GM15510 (cell line): ENCODE data around the gene DHRS3.

Experiments used
- POLR2A ChIP-seq: IDR thresholded peaks from 3 replicates; pipeline ENCODE4 v1.6.1; 2011; ENCODE audit warnings: borderline replicate concordance; ENCODE audit not compliant: insufficient read length; ENCODE audit errors: extremely low read depth

The DHRS3 gene

DNA sequence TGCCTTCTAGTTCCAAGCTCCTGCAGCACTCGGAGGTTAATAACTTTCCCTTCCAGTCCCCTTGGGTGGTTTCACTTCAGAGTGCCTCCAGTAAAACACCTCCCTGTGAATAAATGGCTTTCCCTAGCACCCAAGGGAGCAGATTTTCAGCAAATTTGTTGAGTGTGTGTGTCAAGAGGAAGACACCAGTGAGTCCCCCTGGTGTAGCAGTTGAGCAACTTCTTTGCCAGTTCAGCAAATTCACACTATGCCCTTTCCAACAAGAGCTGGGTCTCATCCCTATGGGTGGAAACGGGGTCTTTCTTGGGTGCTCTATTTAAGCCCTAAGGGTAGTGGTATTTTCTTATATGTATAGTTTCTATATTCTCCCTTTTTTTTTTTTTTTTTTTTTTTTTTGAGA, 25.1 kb upstream of the DHRS3 start:
- TF ChIP-seq POLR2A: no peak

DNA sequence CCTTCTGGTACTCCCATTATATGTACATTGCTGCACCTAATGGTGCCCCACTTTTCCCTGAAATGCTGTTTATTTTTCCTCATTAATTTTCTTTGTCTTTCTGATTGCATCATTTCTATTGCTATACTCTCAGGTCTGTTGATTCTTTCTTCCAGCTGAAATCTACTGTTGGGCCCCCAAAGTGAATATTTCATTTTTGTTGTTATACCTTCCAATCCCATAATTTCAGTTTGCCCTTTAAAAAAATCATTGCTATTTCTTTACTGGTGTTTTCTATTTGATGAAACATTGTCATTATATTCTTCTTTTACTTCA, 22.9 kb upstream of the DHRS3 start:
- TF ChIP-seq POLR2A: no peak

DNA sequence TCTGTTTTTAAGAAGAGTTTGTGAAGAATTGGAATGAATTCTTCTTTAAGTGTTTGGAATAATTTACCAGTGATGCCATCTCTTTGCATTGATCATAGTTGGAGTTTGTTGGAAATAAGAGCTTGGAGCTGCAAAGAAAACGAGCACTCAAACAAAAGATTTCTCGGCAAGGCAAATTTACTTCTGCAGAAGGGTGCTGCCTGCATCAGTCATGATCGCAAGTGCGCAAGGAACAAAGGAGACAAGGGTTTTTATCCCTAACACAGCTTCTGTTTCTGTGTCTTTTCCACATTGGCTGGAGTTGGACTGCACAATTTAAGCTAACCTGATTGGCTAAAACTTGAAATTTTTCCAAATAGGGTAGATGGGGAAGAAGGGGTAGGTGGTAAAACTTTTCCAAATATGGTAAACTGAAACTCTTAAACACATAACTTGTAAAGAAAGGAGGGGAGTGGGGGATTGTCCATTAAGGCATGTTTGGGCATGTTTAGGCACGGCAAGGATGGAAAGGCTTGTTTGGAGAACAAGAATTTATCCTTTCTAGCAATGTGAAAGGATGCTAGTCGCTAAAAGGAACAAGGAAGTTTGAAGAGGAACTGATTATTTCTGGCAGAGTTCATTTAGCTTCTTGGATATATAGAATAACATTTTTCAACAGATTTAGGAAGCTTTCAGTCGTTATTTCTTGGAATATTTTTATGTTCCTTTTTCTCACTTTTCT, 22.4 kb upstream of the DHRS3 start:
- TF ChIP-seq POLR2A: no peak

DNA sequence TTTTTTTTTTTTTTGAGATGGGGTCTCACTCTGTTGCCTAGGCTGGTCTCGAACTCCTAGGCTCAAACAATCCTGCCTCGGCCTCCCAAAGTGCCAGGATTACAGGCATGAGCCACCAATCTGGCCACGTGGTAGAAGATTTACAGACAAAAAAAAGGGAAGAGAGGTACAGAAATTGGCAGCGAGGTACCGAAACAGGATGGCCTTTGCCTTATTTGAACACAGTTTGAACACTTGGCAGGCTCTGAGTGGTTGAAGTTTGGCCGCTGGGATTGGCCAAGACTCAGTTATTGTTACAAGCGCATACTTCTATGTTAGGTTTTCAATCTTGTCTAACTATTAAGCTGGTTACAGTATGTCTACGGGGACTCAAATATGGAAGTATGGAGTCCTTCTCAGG, 19.7 kb upstream of the DHRS3 start:
- no peak for TF ChIP-seq POLR2A

DNA sequence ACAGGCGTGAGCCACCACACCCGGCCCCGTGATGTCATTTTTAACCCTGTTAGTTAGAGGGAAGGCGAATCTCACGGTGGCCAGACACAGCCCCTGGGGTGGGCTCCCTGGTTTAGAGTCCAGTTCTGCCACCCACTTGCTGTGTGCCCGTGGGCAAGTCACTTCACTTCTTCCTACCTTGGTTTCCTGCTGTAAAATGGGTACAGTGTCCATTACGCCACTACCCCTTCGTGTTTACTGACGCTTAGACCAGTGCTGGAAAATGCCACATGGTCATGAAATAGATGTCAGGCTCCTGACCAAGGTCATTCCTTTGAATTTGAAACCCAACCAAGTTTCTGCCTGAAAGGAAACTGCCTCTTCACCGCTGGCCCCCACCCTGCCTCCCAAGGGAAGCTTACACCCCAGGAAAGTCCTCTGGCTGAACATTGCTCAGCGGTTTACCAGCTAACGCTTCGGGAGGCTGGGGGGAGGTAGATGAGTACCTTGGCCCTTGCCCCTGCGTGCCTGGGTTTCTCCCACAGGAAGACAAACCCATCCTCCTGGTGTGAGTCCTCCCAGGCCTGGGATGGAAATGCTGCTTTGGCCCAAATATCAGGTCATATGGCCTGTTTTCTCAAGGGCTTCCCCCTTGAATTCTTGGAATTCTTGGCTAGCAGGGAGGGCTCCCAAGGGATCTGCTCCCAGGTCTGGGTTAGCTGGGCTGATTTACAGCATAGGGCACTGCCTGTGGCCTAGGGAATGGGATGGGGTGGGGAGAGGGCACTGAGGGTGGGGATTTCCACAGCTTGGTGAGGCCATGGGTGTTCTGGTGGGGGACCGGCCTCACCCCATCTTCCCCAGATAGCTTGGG, 18.3 kb upstream of the DHRS3 start:
- no peak for TF ChIP-seq POLR2A

DNA sequence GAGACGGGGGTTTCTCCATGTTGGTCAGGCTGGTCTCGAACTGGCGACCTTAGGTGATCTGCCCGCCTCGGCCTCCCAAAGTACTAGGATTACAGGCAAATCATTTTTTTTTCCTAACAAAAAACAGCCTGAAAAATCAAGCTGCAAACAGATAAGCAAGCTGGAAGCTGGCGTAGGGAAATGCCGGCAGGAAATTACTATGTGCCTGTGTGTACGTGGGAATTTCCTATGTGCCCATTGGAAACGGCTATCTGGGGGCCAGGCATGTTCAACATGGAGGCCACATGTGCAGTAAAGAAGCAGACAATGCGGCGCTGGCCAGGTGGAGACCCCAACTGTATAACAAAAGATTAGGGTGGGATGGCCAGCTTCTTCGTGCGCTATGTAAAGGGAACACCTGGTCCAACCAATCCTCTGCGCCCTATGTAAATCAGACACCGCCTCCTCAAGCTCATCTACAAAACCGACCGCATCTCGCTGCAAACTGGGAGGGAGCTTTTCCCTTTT, 16.7 kb upstream of the DHRS3 start:
- no peak for TF ChIP-seq POLR2A

DNA sequence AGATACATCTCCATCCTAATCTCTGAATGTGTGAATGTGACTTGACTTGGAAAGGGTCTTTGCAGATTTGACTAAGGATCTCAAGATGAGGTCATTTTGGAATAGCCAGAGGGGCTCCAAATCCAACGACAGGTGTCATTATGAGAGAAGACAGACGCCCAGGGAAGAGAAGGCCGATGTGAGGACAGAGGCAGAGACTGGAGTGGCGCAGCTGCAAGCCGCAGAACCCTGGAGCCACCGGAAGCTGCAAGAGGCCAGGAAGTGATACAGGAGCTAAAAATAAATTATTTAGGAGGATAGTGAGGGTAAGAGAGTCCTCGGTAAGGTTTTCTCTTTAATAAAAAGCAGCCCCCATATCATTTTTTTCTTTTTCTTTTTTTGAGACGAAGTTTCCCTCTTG, 16.1 kb upstream of the DHRS3 start:
- TF ChIP-seq POLR2A: no peak

DNA sequence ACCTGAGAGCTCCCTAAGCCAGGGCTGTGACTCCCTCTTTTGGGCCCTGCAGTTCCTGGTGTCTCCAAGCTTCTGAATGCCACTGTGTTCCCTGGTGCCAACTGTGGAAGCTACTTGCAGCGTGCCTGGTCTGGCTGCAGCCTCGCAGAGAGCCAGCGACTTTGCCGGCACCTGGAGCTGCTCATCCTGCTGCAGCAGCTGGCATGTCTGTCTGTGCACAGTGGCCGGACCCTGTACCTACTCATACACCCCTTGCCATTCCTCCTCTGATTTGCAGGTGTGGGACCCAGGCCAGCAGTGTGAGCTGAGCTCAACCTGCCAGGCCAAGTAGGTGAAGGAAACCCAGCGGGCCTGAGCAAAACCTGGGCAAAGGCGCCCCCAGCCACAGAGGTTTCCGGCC, 13.6 kb upstream of the DHRS3 start:
- no peak for TF ChIP-seq POLR2A

DNA sequence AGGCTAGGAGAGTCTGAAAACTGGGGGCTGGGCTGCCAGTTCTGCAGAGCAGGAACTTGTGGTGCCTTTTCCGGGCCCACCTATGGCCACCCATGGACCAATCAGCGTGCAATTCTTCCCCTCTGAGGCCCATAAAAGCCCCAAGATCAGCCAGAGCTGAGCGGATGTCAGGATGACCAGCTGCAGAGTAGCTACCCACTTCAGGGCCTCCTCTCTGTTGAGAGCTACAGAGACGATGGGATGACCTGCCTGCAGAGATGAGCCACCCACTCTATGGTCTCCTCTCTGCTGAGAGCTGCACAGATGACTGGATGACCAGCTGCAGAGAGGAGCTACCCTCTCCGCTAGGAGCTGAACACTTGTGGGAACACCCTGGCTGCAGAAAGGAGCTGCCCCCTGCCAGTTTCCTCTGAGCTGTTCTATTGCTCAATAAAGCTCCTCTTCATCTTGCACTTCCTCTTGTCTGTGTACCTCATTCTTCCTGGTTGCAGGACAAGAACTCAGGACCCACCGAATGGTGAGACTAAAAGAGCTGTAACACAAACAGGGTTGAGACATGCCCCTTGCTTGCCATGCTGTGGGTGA, 13.0 kb upstream of the DHRS3 start:
- TF ChIP-seq POLR2A: no peak

DNA sequence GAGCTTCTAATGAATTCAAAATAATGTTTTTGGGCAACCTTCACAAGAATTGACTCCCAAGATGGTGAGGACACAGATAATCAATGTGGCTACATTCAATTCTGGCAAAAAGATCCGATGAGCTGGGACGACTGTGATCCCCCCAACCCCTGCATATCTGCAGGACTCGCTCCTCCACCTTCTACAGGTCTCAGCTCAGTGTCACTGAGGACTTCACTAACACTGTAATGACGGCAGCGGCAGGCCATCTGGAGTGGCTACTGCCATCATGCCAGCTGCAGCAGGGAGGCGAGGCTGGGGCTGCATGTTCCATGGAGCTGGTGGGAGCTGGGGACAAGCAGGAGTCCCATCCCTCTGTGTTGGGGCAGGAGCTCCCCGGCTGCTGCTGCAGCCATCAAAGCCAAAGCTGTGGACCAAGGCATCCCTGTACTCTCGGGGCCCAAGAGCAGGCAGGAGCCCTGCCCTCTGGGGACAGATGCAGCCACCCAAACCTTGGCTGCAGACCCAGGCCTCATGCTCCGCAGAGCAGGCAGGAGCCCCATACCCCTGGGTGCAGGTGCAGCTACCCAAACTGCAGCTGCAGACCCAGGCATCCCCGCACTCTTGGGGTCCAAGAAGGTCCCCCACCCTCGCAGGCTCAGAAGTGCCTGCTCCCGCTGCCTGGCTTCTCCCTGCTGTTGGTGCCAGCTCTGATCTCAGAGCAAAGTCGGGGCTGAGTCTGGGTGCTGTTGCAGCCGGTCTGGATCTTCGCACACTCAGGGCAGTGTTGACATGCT, 12.2 kb upstream of the DHRS3 start:
- no peak for TF ChIP-seq POLR2A

DNA sequence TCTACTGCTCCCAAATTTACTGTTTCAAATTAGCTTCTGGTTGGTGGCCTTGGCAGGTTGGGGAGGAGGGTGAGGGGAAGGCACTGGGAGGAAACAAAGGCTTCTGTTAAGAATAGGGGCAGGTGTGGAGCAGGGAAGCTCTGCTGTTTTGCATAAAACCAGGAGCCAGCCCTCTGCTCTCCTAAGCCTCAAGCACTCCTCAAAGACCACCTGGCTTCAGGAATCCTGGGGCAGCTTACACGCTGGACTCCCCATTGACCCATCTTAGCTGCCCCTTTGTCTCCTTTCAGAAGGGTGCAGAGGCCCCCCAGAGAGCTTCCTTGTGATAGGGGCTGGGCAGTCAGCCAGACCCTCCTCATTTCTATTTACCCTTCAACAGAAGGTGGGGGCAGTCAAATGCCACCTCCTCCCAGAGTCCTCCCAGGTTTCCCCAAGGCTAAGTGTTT, 11.5 kb upstream of the DHRS3 start:
- no peak for TF ChIP-seq POLR2A

DNA sequence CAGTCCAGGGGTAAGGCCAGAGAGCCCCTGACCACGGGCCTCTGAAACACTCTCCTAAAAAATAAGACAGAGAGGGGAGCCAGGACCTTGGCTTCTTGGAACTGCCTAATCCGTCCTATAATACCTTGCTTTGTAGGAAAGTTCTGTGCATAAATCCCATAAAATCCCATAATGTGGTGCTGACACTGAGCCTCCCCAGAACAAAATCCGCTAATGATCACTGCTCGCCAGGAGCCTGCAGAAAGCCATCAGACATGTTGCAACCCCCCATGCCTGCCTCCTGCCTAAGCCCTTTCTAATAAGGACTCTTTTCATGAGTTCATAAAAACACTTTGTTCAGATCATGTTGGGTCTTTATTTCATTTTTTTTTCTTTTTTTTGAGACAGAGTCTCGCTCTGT, 9.3 kb upstream of the DHRS3 start:
- no peak for TF ChIP-seq POLR2A

DNA sequence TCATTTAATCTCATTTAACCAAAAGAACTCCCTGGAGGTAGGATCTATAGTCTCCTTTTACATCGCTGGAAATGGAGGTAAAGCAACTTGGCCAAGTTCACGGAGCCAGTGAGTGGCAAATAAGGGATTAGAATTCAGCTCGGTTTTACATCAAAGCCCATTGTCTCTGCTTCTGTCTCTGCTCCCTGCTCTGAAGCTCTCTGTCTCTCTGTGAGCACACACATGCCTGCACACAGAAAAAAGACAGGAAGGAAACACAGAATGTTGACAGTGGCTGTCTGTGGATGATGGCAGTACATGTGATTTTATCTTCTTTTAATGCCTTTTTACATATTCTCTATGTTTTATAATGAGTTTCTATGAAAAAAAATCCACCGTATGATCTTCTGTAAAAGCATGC, 8.9 kb upstream of the DHRS3 start:
- no peak for TF ChIP-seq POLR2A

DNA sequence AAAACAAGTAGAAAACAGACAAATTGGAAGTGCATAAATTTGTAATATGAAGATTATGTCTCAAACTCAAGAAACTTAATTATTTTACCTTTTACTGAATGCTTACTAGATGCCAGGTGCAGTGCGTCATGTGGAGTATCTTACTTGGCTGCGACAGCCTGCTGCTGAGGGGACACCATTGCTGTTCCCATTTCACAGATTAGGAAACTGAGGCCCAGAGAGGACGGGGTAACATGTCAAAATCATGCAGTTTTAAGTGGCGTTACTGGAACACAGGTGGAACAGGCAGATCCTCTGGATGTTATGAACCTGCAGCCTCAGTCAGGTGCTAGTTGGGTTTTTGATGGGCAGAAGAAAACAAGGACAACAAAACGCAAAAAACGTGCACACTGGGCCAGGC, 7.3 kb upstream of the DHRS3 start:
- TF ChIP-seq POLR2A: no peak

DNA sequence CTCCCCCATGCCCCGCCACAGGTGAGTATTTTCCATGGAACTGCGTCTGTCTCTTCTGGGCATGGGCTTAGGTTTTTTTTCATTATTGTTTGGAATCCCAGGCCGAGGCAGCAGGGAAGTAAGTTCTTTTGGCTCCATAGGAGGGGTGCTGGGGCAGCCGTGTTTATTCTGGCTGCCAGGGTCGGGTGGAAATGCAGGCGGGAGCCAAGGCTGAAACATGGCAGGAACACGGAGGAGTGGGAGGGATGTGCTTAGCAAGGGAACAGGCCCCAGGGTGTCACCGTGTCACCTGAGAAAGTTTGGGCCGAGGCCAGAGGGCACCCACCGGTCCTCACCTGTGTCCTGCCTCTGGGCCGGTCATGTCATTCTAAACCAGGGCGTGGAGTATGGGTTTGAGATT, 4.5 kb upstream of the DHRS3 start:
- TF ChIP-seq POLR2A: no peak
